A549 treated with dexamethasone at 1 μM for 4 hours (cell line): ENCODE measurements around the gene REN. TPM values are rescaled to one million over a fixed set of nuclear protein-coding genes. Genes with fewer than 3 reads are reported as not detected.

ENCODE experiments used
- total RNA-seq: library from RNA; stranded (reverse); fragments of 200-300 nt; extraction: Qiagen RNA extraction; gene quantifications from 5 replicates; pipeline ENCODE4 v1.2.3, GENCODE V29; 2022

The REN gene
- total RNA-seq: 0.08 TPM in 1 of 5 replicates, not detected in the others

DNA sequence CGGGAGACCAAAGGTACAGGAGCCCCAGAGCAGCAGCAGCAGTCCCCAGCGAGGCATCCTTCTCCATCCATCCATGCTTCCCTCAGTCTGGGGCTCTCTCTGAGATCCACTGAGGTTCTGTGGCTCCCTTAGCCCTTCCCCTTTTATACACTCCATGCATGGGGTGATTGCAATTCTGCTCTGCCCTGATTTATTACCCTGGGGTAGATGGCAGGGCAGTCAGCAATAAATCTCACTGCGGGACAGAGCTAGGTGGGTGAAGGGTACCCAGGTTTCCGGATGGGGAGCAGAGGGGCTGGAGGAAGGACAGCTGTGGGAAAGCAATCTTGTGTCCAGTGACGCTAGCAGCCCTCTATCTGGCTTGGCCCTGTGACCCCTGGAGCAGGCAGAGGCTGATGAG is at the start of gene REN:
Gene REN (minus strand): TSS at position 119 of the 400 bp plus-strand sequence. CDS start 44 bp downstream, at position 75.

DNA sequence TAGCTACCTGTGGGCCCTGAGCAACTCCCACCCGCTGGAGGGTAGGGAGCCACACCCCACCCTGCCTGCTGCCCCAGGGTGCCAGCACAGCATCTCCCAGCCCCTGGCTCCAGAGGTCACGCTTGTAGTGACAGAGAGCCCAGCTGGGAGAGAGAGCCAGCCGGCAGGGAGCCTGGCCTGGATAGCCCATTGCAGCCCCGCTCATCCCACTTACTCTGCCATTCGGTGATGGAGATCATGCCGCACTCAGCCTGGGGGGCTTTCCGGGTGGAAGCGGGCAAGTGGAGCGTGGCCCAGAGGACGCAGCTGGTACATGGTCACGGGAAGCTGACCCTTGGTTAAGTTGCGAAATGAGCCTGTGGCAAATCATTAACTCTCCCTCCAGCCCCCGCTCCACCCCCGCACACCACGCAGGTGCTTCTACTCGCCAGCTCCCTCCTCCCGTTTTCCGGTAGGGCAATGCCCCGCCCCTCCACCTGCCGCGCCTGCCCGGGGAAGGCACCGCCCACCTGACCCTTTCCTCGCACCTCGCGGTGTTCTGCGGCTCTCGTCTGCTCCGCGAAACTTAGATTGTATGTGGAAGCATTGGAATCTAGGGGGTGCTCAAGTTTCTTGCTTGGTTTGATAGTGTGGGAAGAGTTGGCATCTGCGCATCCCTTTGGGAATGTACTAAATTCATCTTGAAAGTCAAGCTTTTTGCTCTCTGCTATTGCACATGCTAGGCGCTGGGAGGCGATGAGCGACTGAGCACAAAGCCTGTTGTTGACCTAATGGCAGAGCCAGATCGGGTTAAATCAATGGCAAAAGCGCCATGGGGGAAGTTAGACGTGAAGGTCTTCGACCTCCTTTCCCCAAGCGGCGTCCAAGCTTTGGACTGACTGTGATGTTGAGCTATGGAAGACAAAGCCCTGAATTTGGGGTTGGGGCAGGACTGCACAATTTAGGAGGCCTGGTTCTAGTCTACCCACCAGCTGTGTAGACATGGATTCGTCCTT is 47.8 kb upstream of the REN start, which contains the start of gene GOLT1A:
Gene GOLT1A (minus strand): TSS at position 321 of the 995 bp plus-strand sequence. CDS start 82 bp downstream, at position 239.

DNA sequence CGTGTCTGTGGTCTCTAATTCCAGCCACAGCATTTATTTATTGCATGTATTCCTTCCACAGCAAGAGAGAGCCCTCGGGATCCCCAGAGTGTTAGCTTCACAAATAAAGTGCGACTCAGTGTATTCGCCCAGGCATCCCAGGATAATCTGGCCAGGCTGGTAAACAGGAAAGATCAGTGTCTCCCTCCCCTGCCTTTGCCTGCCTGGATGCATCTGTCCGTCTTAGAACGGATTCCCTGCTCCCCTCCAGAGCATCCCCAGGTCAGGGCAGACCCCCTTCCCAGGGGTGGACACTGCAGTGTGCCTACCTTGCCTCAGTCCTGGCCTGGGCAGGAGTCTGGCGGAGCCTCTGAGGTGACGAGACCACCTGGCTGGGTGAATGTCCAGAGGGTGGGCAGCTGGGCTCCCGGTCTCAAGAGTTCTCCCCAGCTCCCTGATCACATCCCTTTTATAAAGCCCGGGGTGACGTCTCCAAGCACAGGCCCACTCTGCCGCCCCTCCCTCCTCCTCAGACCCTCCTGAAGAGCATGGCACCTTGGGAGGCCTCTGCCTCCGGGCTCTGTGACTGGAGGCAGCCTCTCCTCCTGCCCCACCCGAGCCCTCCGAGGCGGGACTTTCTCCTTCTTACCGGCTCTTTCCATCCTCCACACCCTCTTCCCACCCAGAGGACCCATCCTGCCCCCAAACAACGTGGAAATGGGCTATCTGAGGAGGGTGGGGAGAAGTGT is 30.1 kb upstream of the REN start, which contains the start of gene KISS1:
Gene KISS1 (minus strand): TSS at position 424 of the 728 bp plus-strand sequence. CDS start 3,615 bp downstream, outside the sequence.

DNA sequence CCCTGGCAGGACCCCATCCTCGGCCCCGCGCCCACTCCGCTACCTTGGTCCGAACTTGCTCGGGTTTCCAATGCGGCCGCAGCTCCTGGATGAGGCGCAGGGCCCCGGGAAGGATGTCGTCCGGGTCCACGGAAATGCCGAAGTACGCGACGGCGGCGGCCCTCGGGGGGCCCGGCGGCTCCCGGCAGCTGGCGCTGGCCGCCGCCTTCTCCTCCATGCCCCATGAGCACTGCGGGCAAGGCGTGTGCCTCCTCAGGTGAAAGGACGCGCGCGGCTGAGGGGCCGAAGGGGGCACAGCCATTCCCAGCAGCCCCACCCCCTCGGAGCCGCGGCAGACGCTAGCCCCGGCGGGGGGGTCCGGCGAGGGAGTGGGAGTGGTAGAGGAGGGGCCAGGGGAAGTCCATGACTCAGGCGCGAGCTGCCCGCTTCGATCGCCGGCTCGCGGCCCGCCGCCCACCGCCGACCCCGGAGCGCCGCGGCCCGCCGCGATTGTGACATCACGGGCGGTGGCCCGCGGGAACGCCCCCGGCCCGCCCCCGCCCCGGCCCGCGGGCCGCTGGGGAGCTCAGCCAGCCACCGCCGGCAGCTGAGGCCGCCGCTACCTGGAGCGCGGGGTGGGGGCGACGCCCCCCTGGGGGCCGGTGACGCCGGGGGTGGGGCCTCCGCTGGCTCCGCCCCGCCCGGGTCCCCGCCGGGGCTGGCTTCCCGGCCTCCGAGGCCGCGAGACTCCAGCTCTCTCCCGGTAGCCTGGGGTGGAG is 14.4 kb downstream of the REN start, which contains the start of gene ETNK2:
Gene ETNK2 (minus strand): TSS at position 493 of the 758 bp plus-strand sequence. CDS start 192 bp downstream, at position 301.

Other genes with a start within 250 kb of the REN start
- 17.3 to 27.5 TPM (median 21.8 TPM) in 5 replicates for gene SOX13, start 93.2 kb downstream of the REN start, total RNA-seq
- 17.9 to 25.4 TPM (median 25.4 TPM) in 5 replicates for gene ETNK2, start 14.3 kb downstream of the REN start, total RNA-seq
- 0.24 to 0.95 TPM (median 0.42 TPM) in 5 replicates for gene KISS1, start 30.2 kb upstream of the REN start, total RNA-seq
- gene GOLT1A, start 47.7 kb upstream of the REN start, total RNA-seq: 4.2 to 6.8 TPM (median 4.3 TPM) in 5 replicates
- 23.6 to 47.3 TPM (median 41.4 TPM) in 5 replicates for gene PLEKHA6, start 193.6 kb upstream of the REN start, total RNA-seq
- 32.0 to 40.0 TPM (median 35.9 TPM) in 5 replicates for gene PPP1R15B, start 245.5 kb upstream of the REN start, total RNA-seq